GM19463 (cell line): ENCODE measurements around the gene STX8.
"Not testable (repeated sequence)": the region's sequence is repeated elsewhere in the genome, so short reads cannot be mapped to it uniquely, and the experiment has no call there.

Source experiments
- ATAC-seq: cut with Tn5 transposase; IDR thresholded peaks from one replicate; pipeline ENCODE4 v1.9.1; 2021; ENCODE audit warnings: mild to moderate bottlenecking, moderate library complexity; ENCODE audit not compliant: unreplicated experiment

The STX8 gene

GRCh38 chr17:9270921-9271320 lies 304.7 kb downstream of the STX8 start:
- ATAC-seq, result no peak

DNA sequence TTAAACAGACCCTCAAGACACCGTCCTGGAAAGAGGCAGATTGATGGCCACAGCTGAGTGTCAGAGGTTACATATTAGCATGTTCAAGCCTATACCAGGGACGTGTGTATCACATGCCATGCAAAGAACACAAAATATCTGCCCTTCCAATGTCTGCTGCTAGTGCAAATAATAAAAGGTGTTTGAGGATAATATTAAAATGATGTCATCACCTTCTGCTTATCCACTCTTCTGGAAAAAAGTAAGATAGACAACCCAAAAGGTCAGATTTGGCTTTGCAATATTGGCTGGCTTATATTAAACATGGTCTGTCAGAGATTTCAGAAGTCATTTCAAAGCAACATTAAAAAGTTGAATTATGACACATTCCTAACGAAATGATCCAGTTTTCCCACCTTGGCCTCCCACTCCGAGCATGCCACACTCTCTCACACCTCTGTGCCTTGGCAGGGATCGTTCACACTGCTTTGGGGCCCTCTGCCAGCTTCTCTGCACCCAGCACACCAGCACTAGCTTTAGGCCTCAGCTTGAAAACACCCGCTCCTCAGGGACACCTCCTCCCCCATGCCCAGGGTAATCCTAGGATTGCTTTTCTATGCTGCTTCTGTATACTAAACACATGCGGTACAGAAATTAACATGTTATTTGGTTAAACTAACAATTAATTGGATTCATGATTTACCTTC lies 306.1 kb downstream of the STX8 start:
- ATAC-seq, result no peak

DNA sequence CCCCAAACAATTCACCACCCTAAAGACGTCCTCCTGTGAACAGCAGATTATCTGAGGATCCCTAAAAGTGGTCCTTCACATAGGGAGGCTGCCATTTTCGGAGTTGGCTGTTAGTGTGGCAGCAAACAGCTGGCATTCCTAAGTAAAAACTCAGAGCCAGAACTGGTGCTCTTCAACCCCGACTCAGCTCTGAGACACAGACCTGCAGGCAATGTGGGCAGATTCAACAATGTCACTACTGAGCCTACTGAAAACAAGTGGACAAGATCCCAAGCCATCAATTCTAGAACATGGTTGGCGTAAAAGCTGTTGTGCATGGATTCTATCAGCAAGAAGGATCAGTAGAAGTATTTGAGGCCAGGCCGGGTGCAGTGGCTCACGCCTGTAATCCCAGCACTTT lies 307.1 kb downstream of the STX8 start:
- ATAC-seq, result no peak

DNA sequence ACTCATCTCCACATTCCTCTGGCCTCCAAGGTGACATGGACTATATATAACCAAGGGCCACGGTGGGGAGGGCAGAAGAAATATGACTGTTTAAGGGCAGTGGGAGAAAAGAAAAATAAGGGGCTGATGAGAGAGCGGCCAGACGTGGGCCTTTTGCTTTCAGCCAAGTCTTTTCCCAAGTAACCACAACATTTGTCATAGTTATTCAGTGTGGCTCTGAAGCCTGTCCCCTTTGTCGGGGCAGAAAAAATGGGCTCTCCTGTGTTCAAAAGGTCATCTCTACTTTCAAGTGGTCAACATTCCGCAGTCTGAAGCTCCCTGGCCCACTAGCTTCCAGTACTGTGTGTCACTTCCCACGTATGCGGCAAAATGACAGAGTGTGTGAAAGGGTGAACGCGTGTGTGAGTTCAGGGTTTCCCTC lies 308.9 kb downstream of the STX8 start:
- no peak for ATAC-seq

DNA sequence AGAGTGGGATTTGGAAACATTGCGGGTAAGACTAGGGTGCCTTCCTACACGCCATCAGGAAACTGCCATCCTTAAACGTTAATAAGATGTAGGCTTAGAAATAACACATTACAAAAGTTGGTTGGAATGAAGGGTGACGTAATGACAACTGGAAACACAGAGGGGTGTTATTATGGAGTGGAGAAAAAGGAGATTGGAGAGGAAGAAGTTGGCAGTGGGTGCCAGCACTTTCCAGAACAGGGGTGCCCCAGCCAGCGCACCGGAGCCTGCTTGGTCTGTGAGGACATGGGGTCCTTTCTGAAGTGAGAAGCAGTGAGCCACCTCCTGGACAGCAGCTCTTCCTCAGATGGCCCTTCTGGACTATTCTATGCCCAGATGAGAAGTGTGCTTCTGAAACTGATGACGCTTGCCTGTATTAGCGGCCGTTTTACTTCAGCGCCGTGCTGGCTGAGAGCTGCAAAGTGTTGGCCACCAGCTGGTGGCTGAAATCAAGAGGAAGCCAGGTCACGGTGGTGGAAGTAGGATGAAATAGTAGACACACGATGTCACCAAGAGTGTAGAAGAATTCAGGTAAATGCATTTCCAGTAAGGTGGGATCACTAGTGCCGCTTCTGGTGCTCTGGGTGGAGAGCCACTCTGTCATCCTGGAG lies 309.5 kb downstream of the STX8 start:
- ATAC-seq, result no peak

- no peak for ATAC-seq
These were observed 314.3 kb downstream of the STX8 start for GRCh38 chr17:9261081-9262012.

DNA sequence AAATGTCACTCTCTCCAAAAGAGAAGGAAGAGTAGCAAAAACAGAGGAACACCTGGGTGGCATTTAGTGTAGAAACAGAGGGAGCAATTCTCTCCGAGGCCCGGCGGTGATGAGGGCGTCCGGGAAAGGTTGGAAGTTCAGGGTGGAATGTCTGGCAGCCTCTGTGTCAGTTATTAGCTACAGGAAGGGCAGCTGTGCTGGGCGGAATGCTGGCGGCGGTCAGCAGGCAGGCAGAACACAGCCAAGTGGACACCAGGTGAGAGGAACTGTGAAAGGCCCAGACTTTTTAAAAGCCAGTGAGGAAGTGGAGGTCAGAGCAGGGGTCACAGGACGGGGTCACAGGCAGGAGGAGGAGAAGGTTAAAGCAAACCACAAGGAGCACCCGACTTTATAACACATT lies 316.2 kb downstream of the STX8 start:
- no peak for ATAC-seq

DNA sequence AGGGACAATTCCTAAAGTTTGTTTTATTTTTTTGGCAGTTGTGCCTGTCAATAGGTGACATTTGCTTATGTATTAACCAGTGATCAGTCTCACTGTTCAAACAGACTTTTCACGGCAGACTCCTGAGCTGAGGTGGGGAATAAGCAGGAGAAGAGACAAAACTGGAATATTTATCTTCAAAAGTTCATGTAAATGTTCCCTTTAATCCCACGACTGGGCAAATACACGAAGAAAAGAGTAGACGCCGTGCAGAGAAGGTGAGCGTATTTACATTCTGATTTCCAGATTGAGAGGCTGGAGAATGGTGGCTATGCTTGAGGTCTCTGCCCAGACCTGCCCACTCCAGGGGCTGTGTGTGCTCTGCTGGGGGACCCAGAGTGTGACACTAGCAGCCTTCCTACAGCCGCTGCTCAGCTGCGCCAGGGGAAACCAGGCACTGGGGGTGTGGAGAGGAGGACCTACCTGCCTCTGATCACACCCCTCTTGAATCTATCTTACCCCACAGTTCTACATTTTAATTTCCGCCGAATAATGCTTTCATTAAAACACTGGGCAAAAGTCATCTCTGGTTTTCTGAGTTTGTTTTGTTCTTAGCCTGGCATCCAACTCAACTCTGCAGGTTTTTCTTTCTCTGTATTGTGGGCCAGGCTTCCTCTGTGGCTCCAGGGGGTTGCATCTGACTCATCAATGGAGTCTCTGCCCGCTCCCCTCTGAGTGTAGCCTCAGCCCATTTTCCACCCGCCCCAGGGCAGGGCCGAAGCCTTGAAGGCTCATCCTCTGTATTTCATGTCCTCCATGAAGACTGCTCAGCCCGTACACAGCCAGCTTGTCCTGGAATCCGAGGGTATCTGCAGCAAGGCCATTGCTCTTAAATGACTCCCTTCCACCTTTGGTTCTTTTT lies 317.3 kb downstream of the STX8 start:
- no peak for ATAC-seq

GRCh38 chr17:9257630-9257965 lies 318.0 kb downstream of the STX8 start:
- not testable (repeated sequence) for ATAC-seq

GRCh38 chr17:9256751-9257629 lies 318.6 kb downstream of the STX8 start:
- ATAC-seq, result no peak

GRCh38 chr17:9256361-9256750 lies 319.3 kb downstream of the STX8 start:
- ATAC-seq, result no peak

GRCh38 chr17:9255833-9256232 lies 319.8 kb downstream of the STX8 start:
- ATAC-seq, result no peak

- ATAC-seq, result no peak
These were observed 320.8 kb downstream of the STX8 start for GRCh38 chr17:9254841-9255240.

DNA sequence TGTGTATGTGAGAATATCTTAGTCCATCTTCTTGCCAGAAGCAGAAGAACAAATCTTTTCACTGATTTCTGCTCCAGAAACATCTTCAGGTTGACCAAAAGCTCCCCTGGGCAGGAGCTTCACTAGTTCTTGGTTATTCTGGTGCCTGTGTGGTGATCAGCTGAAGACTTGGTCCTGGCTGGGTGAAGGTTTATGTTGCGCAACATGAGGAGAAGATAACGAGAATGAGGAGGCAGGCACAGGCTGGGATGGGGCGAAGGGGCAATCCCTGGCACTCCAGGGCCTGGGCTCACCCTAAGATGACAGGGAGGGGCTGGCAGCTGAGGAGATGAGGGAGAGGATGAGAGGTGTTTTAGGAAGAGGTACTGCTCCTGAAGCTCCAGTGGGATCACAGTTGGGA lies 322.3 kb downstream of the STX8 start:
- no peak for ATAC-seq

- ATAC-seq, result no peak
These were observed 324.3 kb downstream of the STX8 start for GRCh38 chr17:9251273-9251672.

DNA sequence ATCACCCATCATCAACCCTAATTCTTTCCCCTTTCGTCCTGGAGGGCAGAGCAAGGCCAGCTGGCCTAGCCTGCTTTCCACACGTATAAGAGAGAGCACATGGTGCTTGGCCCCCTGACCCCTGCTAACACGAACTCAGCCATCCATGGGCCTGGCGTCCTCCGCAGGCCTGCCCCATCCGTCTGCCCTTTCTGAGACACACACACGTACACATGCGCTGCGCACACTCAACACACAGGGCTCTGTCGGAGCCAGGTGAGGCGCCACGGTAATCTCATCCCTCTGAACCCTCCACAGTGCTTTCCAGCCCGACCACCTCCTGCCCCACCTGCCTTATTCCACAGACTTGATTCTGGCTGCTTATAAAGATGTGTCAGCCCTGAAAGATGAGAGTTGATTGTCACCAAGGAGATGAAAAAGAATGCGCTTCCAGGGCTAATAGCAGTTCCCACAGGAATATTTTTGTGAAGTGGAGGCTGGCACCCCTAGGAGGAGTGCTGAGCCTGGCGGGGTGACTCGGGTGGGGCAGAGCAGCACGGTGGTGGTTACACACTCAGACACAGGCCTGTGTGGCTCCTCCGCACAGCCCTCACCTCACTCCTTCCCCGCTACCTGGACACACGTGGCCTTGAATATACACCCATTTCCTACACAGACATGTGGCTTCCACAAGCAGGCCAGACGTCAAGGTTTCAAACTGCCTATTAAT lies 326.2 kb downstream of the STX8 start:
- no peak for ATAC-seq

DNA sequence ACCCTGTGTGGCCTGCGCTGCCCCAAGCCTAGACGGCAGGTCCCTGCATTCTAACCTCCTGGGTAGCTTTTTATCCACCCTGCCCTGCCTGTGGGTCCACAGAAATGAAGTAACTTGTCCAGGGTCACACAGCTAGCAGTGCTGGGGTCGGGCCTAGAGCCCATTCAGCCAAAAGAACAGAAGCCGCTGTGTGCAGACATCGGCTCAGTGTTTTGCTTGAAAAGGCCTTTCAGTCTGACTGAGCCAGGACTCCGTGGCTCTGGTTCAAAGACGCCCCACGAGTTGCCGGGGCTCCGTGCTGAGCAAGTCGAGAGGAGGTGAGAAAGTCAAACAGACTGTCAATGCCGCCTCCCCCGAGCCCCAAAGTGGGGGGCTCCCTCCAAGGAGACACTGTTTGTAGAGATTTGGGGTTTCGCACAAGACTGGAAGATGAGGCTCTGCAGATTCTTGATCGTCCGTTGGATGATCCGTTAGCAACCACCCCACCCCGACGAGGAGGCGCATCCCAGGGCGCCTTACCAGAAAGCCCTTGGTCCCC lies 328.1 kb downstream of the STX8 start:
- no peak for ATAC-seq

DNA sequence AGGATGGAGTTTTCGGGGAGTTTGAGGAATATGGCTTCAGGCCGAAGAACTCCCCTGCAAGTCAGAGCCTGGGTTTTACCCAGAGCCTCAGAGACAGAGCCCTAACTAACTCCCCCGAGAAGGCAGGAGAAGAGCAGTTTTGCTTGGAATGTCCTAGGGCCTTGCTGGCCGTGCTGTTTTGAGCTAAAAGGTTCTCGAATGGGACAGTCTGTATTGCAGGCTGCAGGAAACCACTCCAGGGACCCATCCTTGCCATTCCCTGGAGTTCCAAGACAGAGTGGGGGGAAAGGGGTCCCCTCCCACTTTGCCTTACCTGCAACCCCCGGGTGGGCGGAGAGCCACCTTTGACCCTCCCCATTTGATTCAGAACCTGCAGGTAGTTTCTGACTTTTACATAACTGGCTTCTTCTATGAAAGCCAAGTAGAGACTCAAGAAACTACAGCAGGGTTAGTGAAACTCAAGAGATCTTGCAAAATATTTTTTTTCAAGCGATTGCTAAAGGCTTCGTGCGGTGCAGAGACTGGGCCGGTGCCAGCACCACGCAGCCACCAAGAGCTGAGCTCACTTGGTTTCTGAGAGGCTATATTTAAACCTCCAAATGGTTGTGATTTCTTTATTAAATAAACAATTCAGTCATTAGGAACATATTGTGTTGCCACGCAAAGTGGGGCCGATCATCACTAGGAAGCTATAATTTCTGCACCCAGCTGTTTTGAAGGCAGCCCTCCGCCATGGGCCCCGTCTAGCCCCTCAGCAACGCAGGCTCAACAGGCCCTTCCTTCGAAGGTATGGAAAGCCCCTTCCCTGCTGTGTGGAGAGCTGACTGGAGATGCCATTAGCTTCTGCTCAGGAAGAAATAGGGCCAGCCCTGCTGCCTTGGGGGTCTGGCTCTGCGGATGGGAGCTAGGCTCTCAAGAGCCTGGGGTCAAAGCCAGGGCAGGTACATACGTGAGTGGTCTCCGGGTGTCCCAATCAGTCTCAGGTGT lies 331.3 kb downstream of the STX8 start:
- ATAC-seq, result no peak
